ENCODE results near the gene BICDL2.

Gene BICDL2

DNA sequence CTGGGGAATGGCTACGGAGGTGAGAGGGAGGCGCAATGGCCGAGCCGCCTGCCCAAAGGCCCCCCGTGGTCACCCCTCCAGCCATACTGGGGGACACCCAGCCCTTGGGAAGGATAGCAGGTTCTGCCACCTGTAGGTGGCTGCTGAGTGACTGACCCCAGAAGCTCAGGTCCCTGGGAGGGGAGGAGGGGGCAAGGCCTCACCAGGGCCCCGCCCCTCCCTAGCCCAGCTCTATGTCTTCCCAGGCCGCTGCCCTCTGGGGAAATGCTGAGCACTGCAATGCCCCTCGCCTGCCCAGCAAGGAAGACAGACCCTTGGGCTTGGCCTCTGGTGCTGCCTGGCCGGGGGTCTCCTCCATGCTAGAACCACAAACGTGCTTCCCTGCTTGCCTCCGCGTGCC, 35.4 kb downstream of the BICDL2 start:
- Histone ChIP-seq H3K36me3 (ENCODE audit: control insufficient read depth in 5 of 5, insufficient read depth in 5 of 5, low read length in 5 of 5) (no peaks in the 10 kb centered on the region), H3K4me3 (ENCODE audit: low read depth in 1 of 5, low read length in 5 of 5) (no peak overlapping the region), H3K9me3 (ENCODE audit: control insufficient read depth in 5 of 5, low read length in 5 of 5) (no peaks in the 10 kb centered on the region), H3K27me3 (ENCODE audit: control insufficient read depth in 5 of 5, insufficient read depth in 4 of 5, low read length in 5 of 5) (peaks cover 3 to 17% (median 10%) of the 10 kb centered on the region in 5 donors), H3K4me1 (ENCODE audit: control insufficient read depth in 5 of 5, insufficient read depth in 5 of 5, low read length in 5 of 5) (peaks cover 0 to 9% (median 5%) of the 10 kb centered on the region in 5 donors), H3K9ac (ENCODE audit: low read length in 5 of 5) (no peak overlapping the region), H3K27ac (ENCODE audit: low read depth, low read length) (no peak overlapping the region)

GRCh38 chr16:3000540-3000939, 36.2 kb downstream of the BICDL2 start:
- Histone ChIP-seq H3K4me3 (ENCODE audit: low read depth in 1 of 5, low read length in 5 of 5) (no peak overlapping the region), H3K36me3 (ENCODE audit: control insufficient read depth in 5 of 5, insufficient read depth in 5 of 5, low read length in 5 of 5) (no peaks in the 10 kb centered on the region), H3K9ac (ENCODE audit: low read length in 5 of 5) (no peak overlapping the region), H3K27me3 (ENCODE audit: control insufficient read depth in 5 of 5, insufficient read depth in 4 of 5, low read length in 5 of 5) (peaks cover 3 to 17% (median 6%) of the 10 kb centered on the region in 5 donors), H3K27ac (ENCODE audit: low read depth, low read length) (no peak overlapping the region), H3K4me1 (ENCODE audit: control insufficient read depth in 5 of 5, insufficient read depth in 5 of 5, low read length in 5 of 5) (peaks cover 0 to 9% (median 5%) of the 10 kb centered on the region in 5 donors), H3K9me3 (ENCODE audit: control insufficient read depth in 5 of 5, low read length in 5 of 5) (no peaks in the 10 kb centered on the region)

GRCh38 chr16:2999929-3000328, 36.8 kb downstream of the BICDL2 start:
- Histone ChIP-seq H3K9me3 (ENCODE audit: control insufficient read depth in 5 of 5, low read length in 5 of 5) (no peaks in the 10 kb centered on the region), H3K27ac (ENCODE audit: low read depth, low read length) (no peak overlapping the region), H3K4me3 (ENCODE audit: low read depth in 1 of 5, low read length in 5 of 5) (no peak overlapping the region), H3K4me1 (ENCODE audit: control insufficient read depth in 5 of 5, insufficient read depth in 5 of 5, low read length in 5 of 5) (peaks cover 0 to 7% (median 3%) of the 10 kb centered on the region in 5 donors), H3K9ac (ENCODE audit: low read length in 5 of 5) (no peak overlapping the region), H3K36me3 (ENCODE audit: control insufficient read depth in 5 of 5, insufficient read depth in 5 of 5, low read length in 5 of 5) (no peaks in the 10 kb centered on the region), H3K27me3 (ENCODE audit: control insufficient read depth in 5 of 5, insufficient read depth in 4 of 5, low read length in 5 of 5) (peaks cover 3 to 17% (median 6%) of the 10 kb centered on the region in 5 donors)

DNA sequence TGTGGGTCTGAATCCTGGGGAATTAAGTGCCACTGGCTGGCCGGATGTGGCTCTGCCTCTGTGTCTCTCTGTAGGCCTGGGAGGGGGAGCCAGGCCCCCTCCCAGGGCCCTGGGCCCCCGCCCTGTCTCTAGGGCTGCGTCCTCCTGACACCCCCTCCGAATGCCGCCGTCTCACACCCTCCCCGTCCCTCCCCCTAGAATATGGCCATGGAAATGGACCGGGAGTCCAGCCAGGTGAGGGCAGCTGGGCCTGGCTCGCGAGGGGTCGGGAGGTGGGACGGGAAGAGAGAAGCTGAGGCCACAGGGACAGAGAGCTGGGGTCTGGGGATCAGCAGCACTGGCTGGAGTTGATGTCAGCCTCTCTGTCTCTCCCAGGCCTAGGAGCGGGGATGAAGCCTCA, 40.4 kb downstream of the BICDL2 start:
- Histone ChIP-seq H3K9ac (ENCODE audit: low read length in 5 of 5) (no peak overlapping the region), H3K4me1 (ENCODE audit: control insufficient read depth in 5 of 5, insufficient read depth in 5 of 5, low read length in 5 of 5) (peaks cover 0 to 16% (median 15%) of the 10 kb centered on the region in 5 donors), H3K27me3 (ENCODE audit: control insufficient read depth in 5 of 5, insufficient read depth in 4 of 5, low read length in 5 of 5) (peaks cover 3 to 14% (median 4%) of the 10 kb centered on the region in 5 donors), H3K9me3 (ENCODE audit: control insufficient read depth in 5 of 5, low read length in 5 of 5) (no peaks in the 10 kb centered on the region), H3K36me3 (ENCODE audit: control insufficient read depth in 5 of 5, insufficient read depth in 5 of 5, low read length in 5 of 5) (no peaks in the 10 kb centered on the region), H3K4me3 (ENCODE audit: low read depth in 1 of 5, low read length in 5 of 5) (no peak overlapping the region), H3K27ac (ENCODE audit: low read depth, low read length) (no peak overlapping the region)

- H3K9me3 ChIP-seq (ENCODE audit: control insufficient read depth in 5 of 5, low read length in 5 of 5): no peaks in the 10 kb centered on the region
- peaks cover 0 to 18% (median 3%) of the 10 kb centered on the region in 5 donors for H3K27me3 ChIP-seq (ENCODE audit: control insufficient read depth in 5 of 5, insufficient read depth in 4 of 5, low read length in 5 of 5)
- H3K9ac ChIP-seq (ENCODE audit: low read length in 5 of 5): no peak overlapping the region
- H3K4me3 ChIP-seq (ENCODE audit: low read depth in 1 of 5, low read length in 5 of 5): no peak overlapping the region
- no peaks in the 10 kb centered on the region for H3K36me3 ChIP-seq (ENCODE audit: control insufficient read depth in 5 of 5, insufficient read depth in 5 of 5, low read length in 5 of 5)
- H3K4me1 ChIP-seq (ENCODE audit: control insufficient read depth in 5 of 5, insufficient read depth in 5 of 5, low read length in 5 of 5): peaks cover 0 to 16% (median 15%) of the 10 kb centered on the region in 5 donors
- H3K27ac ChIP-seq (ENCODE audit: low read depth, low read length): no peak overlapping the region
Measured at GRCh38 chr16:2992383-2993081, 44.2 kb downstream of the BICDL2 start.

- Histone ChIP-seq H3K9me3 (ENCODE audit: control insufficient read depth in 5 of 5, low read length in 5 of 5) (no peaks in the 10 kb centered on the region), H3K9ac (ENCODE audit: low read length in 5 of 5) (no peak overlapping the region), H3K4me3 (ENCODE audit: low read depth in 1 of 5, low read length in 5 of 5) (no peak overlapping the region), H3K27me3 (ENCODE audit: control insufficient read depth in 5 of 5, insufficient read depth in 4 of 5, low read length in 5 of 5) (peaks cover 0 to 20% (median 4%) of the 10 kb centered on the region in 5 donors), H3K36me3 (ENCODE audit: control insufficient read depth in 5 of 5, insufficient read depth in 5 of 5, low read length in 5 of 5) (no peaks in the 10 kb centered on the region), H3K27ac (ENCODE audit: low read depth, low read length) (no peak overlapping the region), H3K4me1 (ENCODE audit: control insufficient read depth in 5 of 5, insufficient read depth in 5 of 5, low read length in 5 of 5) (peaks cover 0 to 16% (median 15%) of the 10 kb centered on the region in 5 donors)
Measured at GRCh38 chr16:2991566-2992261, 45.0 kb downstream of the BICDL2 start.

GRCh38 chr16:2990891-2991290, 45.9 kb downstream of the BICDL2 start:
- Histone ChIP-seq H3K9ac (ENCODE audit: low read length in 5 of 5) (no peak overlapping the region), H3K4me3 (ENCODE audit: low read depth in 1 of 5, low read length in 5 of 5) (no peak overlapping the region), H3K27ac (ENCODE audit: low read depth, low read length) (no peak overlapping the region), H3K27me3 (ENCODE audit: control insufficient read depth in 5 of 5, insufficient read depth in 4 of 5, low read length in 5 of 5) (peaks cover 0 to 18% (median 4%) of the 10 kb centered on the region in 5 donors), H3K36me3 (ENCODE audit: control insufficient read depth in 5 of 5, insufficient read depth in 5 of 5, low read length in 5 of 5) (no peaks in the 10 kb centered on the region), H3K4me1 (ENCODE audit: control insufficient read depth in 5 of 5, insufficient read depth in 5 of 5, low read length in 5 of 5) (peaks cover 0 to 19% (median 16%) of the 10 kb centered on the region in 5 donors), H3K9me3 (ENCODE audit: control insufficient read depth in 5 of 5, low read length in 5 of 5) (no peaks in the 10 kb centered on the region)

- H3K9ac ChIP-seq (ENCODE audit: low read length in 5 of 5): no peak overlapping the region
- H3K9me3 ChIP-seq (ENCODE audit: control insufficient read depth in 5 of 5, low read length in 5 of 5): no peaks in the 10 kb centered on the region
- H3K27me3 ChIP-seq (ENCODE audit: control insufficient read depth in 5 of 5, insufficient read depth in 4 of 5, low read length in 5 of 5): peaks cover 0 to 18% (median 4%) of the 10 kb centered on the region in 5 donors
- no peak overlapping the region for H3K27ac ChIP-seq (ENCODE audit: low read depth, low read length)
- H3K4me1 ChIP-seq (ENCODE audit: control insufficient read depth in 5 of 5, insufficient read depth in 5 of 5, low read length in 5 of 5): peaks cover 0 to 32% (median 24%) of the 10 kb centered on the region in 5 donors
- no peak overlapping the region for H3K4me3 ChIP-seq (ENCODE audit: low read depth in 1 of 5, low read length in 5 of 5)
- no peaks in the 10 kb centered on the region for H3K36me3 ChIP-seq (ENCODE audit: control insufficient read depth in 5 of 5, insufficient read depth in 5 of 5, low read length in 5 of 5)
Measured at GRCh38 chr16:2988590-2989099, 48.1 kb downstream of the BICDL2 start.

- Histone ChIP-seq H3K27me3 (ENCODE audit: control insufficient read depth in 5 of 5, insufficient read depth in 4 of 5, low read length in 5 of 5) (peaks cover 0 to 18% (median 4%) of the 10 kb centered on the region in 5 donors), H3K9ac (ENCODE audit: low read length in 5 of 5) (no peak overlapping the region), H3K4me3 (ENCODE audit: low read depth in 1 of 5, low read length in 5 of 5) (no peak overlapping the region), H3K27ac (ENCODE audit: low read depth, low read length) (no peak overlapping the region), H3K9me3 (ENCODE audit: control insufficient read depth in 5 of 5, low read length in 5 of 5) (no peaks in the 10 kb centered on the region), H3K36me3 (ENCODE audit: control insufficient read depth in 5 of 5, insufficient read depth in 5 of 5, low read length in 5 of 5) (no peaks in the 10 kb centered on the region), H3K4me1 (ENCODE audit: control insufficient read depth in 5 of 5, insufficient read depth in 5 of 5, low read length in 5 of 5) (peaks cover 0 to 33% (median 25%) of the 10 kb centered on the region in 5 donors)
Measured at GRCh38 chr16:2987833-2988232, 48.9 kb downstream of the BICDL2 start.

GRCh38 chr16:2987286-2987685, 49.5 kb downstream of the BICDL2 start:
- H3K27ac ChIP-seq (ENCODE audit: low read depth, low read length): no peak overlapping the region
- peaks cover 0 to 28% (median 19%) of the 10 kb centered on the region in 5 donors for H3K4me1 ChIP-seq (ENCODE audit: control insufficient read depth in 5 of 5, insufficient read depth in 5 of 5, low read length in 5 of 5)
- no peaks in the 10 kb centered on the region for H3K9me3 ChIP-seq (ENCODE audit: control insufficient read depth in 5 of 5, low read length in 5 of 5)
- no peak overlapping the region for H3K9ac ChIP-seq (ENCODE audit: low read length in 5 of 5)
- no peaks in the 10 kb centered on the region for H3K36me3 ChIP-seq (ENCODE audit: control insufficient read depth in 5 of 5, insufficient read depth in 5 of 5, low read length in 5 of 5)
- H3K27me3 ChIP-seq (ENCODE audit: control insufficient read depth in 5 of 5, insufficient read depth in 4 of 5, low read length in 5 of 5): peaks cover 0 to 18% (median 4%) of the 10 kb centered on the region in 5 donors
- H3K4me3 ChIP-seq (ENCODE audit: low read depth in 1 of 5, low read length in 5 of 5): no peak overlapping the region
